Lung (tissue), 12 donors: Measurements from ENCODE around the gene SPPL2A. TPM values are rescaled to one million over a fixed set of nuclear protein-coding genes. Genes with fewer than 3 reads are reported as not detected.

Experiments used
- ATAC-seq: fragments of 200-7000 bp; cut with Tn5 transposase; one replicate; pipeline ENCODE4 v1.9.1; 2020; ENCODE audit warnings: moderate number of reproducible peaks; ENCODE audit not compliant: insufficient read depth, low FRiP score
- DNase-seq, 3 donors: peaks; one replicate each; pipeline ENCODE4 v3.0.0-alpha.2; 2013 to 2017
- H3K27ac ChIP-seq, 2 donors: one replicate each; pipeline ENCODE4 v1.5.1; 2013; ENCODE audit warnings: mild to moderate bottlenecking in 2 of 2, moderate library complexity in 2 of 2, control low read depth in 1 of 2, inconsistent platforms in 1 of 2, low read depth in 1 of 2, low read length in 1 of 2
- H3K27me3 ChIP-seq, 3 donors: one replicate each; pipeline ENCODE4 v1.5.1; 2013; ENCODE audit warnings: low read length in 2 of 3; ENCODE audit not compliant: control insufficient read depth in 3 of 3, insufficient read depth in 3 of 3
- H3K36me3 ChIP-seq, 4 donors: one replicate each; pipeline ENCODE4 v1.5.1; 2013; ENCODE audit warnings: low read length in 4 of 4, mild to moderate bottlenecking in 1 of 4, moderate library complexity in 1 of 4; ENCODE audit not compliant: control insufficient read depth in 4 of 4, insufficient read depth in 4 of 4
- H3K4me1 ChIP-seq, 5 donors: one replicate each; pipeline ENCODE4 v1.5.1; 2013; ENCODE audit warnings: low read length in 5 of 5, mild to moderate bottlenecking in 2 of 5, moderate library complexity in 1 of 5; ENCODE audit not compliant: control insufficient read depth in 5 of 5, insufficient read depth in 5 of 5
- H3K4me3 ChIP-seq: one replicate; pipeline ENCODE4 v1.5.1; 2013; ENCODE audit warnings: mild to moderate bottlenecking, control low read depth, moderate library complexity
- H3K9ac ChIP-seq, 2 donors: one replicate each; pipeline ENCODE4 v1.5.1; 2013; ENCODE audit warnings: low read length in 2 of 2, control low read depth in 1 of 2; ENCODE audit not compliant: insufficient read depth in 1 of 2
- H3K9me3 ChIP-seq, 4 donors: one replicate each; pipeline ENCODE4 v1.5.1; 2013; ENCODE audit warnings: low read length in 3 of 4, mild to moderate bottlenecking in 1 of 4, moderate library complexity in 1 of 4; ENCODE audit not compliant: control insufficient read depth in 4 of 4, insufficient read depth in 3 of 4
- WGBS, 2 donors: extraction: QIAGEN DNeasy Blood & Tissue Kit; methylation state at CpG; one replicate each; pipeline ENCODE4 v1.1.7; 2013; 5-methylcytosine and 5-hydroxymethylcytosine counted together
- polyA plus RNA-seq, 2 donors: library from polyadenylated mRNA; stranded (reverse); fragments of 200-250 nt; gene quantifications; one replicate each; pipeline ENCODE4 v1.2.1, GENCODE V29; 2013
- total RNA-seq, 2 donors: library from RNA; depleted of rRNA in 1 of 2; stranded (reverse); fragments of >200 nt in 1 of 2; gene quantifications; one replicate each; pipeline ENCODE4 v1.2.1, GENCODE V29; 2014 to 2021
- TF ChIP-seq, protein P1 (sequence below): IDR thresholded peaks from 2 replicates; pipeline ENCODE4 v1.5.1; 2012; ENCODE audit warnings: mild to moderate bottlenecking; ENCODE audit errors: control extremely low read depth, extremely low read depth
- donor health status: control.
- donor health status: control.
- donor health status: Bipolar disorder and iron deficiency.
- donor health status: healthy.
- donor health status: DM: yes; HTN: yes; CAD: no.

Gene SPPL2A
- total and polyA plus RNA-seq, 4 donors: 36.3 to 147 (median 124) TPM

DNA sequence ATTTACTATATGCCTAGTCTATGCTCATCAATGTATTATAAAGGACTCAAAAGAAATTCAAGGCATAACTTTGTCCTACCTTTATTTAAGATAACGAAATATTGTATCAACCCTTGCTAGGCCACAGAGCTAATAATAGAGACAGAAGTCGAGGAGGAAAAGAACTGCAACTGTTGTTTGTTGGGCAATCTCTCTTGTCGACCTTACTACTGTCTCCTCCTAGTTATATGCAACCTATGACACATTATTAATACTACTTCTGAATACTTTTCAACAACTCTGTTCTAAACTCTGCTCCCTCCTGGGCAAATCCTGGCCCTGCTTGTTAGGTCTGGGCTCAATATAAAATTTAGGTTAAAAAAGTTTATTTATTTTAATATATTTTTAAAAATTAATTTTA, 24.6 kb downstream of the SPPL2A start:
- DNase-seq (no peak), ATAC-seq (no peak)
- Histone ChIP-seq H3K9me3 (no peaks in the 10 kb centered on the region), H3K9ac (no peak overlapping the region), H3K36me3 (peaks cover 5 to 29% (median 12%) of the 10 kb centered on the region in 4 donors), H3K4me1 (no peaks in the 10 kb centered on the region), H3K27me3 (no peaks in the 10 kb centered on the region), H3K27ac (no peak overlapping the region), H3K4me3 (no peak overlapping the region)
- TF ChIP-seq, protein P1, sequence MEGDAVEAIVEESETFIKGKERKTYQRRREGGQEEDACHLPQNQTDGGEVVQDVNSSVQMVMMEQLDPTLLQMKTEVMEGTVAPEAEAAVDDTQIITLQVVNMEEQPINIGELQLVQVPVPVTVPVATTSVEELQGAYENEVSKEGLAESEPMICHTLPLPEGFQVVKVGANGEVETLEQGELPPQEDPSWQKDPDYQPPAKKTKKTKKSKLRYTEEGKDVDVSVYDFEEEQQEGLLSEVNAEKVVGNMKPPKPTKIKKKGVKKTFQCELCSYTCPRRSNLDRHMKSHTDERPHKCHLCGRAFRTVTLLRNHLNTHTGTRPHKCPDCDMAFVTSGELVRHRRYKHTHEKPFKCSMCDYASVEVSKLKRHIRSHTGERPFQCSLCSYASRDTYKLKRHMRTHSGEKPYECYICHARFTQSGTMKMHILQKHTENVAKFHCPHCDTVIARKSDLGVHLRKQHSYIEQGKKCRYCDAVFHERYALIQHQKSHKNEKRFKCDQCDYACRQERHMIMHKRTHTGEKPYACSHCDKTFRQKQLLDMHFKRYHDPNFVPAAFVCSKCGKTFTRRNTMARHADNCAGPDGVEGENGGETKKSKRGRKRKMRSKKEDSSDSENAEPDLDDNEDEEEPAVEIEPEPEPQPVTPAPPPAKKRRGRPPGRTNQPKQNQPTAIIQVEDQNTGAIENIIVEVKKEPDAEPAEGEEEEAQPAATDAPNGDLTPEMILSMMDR: no peak
- WGBS, 2 donors: 34 to 77% methylated on average over 3 of the region's 3 CpGs

DNA sequence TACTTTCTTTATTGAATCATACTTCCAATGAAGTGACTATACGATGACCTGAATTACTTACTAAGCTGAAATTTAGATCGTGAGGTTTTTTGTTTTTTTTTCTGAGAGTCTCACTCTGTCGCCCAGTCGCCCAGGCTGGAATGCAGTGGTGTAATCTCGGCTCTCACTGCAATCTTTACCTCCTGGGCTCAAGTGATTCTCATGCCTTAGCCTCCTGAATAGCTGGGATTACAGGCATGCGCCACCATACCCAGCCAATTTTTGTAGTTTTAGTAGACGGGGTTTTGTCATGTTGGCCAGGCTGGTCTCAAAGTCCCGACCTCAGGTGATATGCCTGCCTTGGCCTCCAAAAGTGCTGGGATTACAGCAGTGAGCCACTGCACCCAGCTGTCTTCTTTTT, 28.7 kb downstream of the SPPL2A start:
- Histone ChIP-seq H3K27ac (no peak overlapping the region), H3K9me3 (no peaks in the 10 kb centered on the region), H3K4me1 (no peaks in the 10 kb centered on the region), H3K36me3 (peaks cover 16 to 19% (median 17%) of the 10 kb centered on the region in 4 donors), H3K4me3 (no peak overlapping the region), H3K9ac (no peak overlapping the region), H3K27me3 (no peaks in the 10 kb centered on the region)
- 94 to 96% methylated on average over 8 of the region's 8 CpGs for WGBS, 2 donors
- ATAC-seq: no peak
- TF ChIP-seq, protein P1: no peak
- no peak for DNase-seq

DNA sequence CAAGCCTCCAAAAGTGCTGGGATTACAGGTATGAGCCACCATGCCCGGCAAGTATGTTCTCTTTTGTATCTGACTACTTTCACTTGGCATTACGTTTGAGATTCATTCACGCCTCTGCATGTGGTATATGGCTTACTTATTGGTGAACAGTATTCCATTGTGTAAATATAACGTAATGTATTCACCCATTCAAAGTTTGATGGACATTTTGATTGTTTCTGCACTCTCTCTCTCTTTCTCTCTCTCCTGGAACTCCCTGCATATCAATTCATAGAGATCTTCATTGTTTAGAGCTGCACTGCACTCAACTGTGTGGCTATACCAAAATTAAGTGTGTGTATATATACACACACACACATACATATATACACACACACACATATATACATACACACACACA, 30.4 kb downstream of the SPPL2A start:
- TF ChIP-seq, protein P1: no peak
- DNase-seq: no peak
- no peak overlapping the region for H3K4me3 ChIP-seq

DNA sequence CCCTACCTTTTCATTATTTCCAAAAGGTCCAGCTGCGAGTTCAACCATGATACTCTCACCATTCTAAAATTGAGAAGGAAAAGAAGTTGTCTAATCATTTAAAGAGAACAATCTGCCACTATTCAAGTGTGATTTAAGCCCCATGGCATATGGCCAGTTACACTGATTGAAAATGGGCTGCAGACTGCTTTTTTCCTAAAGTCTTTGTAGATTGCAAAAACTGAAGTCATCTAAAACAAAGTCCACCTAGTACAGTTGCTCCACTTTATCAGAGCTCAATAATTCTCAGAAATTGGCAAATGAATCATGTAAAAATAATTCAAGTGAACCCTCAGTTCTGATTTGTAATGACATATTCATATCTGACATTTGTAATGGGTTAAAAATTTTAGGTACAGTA, 39.2 kb downstream of the SPPL2A start:
- Histone ChIP-seq H3K27ac (no peak overlapping the region), H3K27me3 (no peaks in the 10 kb centered on the region), H3K9ac (no peak overlapping the region), H3K4me3 (no peak overlapping the region), H3K36me3 (peaks cover 9 to 30% (median 28%) of the 10 kb centered on the region in 4 donors), H3K9me3 (no peaks in the 10 kb centered on the region), H3K4me1 (peaks cover 0 to 3% (median 0%) of the 10 kb centered on the region in 5 donors)
- DNase-seq (no peak), ATAC-seq (no peak)
- 93 to 95% methylated on average over 1 of the region's 1 CpG for WGBS, 2 donors
- TF ChIP-seq, protein P1: no peak

More for the DNA sequence above, 30.4 kb downstream of the SPPL2A start:
- Histone ChIP-seq H3K27ac (no peak overlapping the region), H3K27me3 (no peaks in the 10 kb centered on the region), H3K36me3 (peaks cover 16 to 21% (median 19%) of the 10 kb centered on the region in 4 donors), H3K4me1 (no peaks in the 10 kb centered on the region), H3K9ac (no peak overlapping the region), H3K9me3 (no peaks in the 10 kb centered on the region)
- ATAC-seq: no peak
- 81 to 85% methylated on average over 4 of the region's 4 CpGs for WGBS, 2 donors
